ENCODE data around the gene SRSF7.
"Not testable (repeated sequence)": the region's sequence is repeated elsewhere in the genome, so short reads cannot be mapped to it uniquely, and the experiment has no call there.

The SRSF7 gene

DNA sequence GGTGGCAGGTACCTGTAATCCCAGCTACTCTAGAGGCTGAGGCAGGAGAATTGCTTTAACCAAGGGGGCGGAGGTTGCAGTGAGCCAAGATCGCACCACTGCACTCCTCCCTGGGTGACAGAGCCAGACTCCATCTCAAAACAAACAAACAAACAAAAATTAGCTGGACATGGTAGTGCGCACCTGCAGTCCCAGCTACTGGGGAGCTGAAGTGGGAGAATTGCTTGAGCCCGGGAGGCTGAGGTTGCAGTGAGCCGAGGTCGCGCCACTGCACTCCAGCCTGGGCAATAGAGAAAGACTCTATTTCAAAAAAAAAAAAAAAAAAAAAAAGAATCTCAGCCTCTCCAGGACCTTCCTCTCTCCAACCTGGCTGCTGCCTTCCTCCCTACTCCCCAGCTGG lies 20.1 kb downstream of the SRSF7 start:
- no peak for DNase-seq

DNA sequence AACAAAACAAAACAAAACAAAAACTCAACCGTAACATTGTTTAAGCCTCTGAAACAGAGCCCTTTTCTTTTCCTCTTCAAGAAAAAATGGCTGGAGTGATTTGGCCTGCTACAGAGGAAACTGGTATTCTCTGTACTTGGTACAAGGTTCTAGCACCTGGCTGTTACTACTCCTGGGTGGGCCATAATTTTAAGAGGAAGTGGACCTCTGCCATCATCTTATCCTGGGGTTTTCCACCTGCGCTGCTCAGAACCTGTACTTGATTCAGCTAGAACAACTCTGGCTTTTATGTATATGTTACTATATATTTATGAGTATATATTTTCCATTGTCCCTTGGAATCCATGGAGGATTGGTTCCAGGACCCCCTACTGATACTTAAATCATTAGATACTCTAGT lies 22.5 kb downstream of the SRSF7 start:
- DNase-seq, result no peak

- peak; percentile 32 for DNase-seq
Observed at GRCh38 chr2:38727661-38728060, 23.5 kb downstream of the SRSF7 start.

- no peak for DNase-seq
Observed at GRCh38 chr2:38723173-38723572, 28.0 kb downstream of the SRSF7 start.

DNA sequence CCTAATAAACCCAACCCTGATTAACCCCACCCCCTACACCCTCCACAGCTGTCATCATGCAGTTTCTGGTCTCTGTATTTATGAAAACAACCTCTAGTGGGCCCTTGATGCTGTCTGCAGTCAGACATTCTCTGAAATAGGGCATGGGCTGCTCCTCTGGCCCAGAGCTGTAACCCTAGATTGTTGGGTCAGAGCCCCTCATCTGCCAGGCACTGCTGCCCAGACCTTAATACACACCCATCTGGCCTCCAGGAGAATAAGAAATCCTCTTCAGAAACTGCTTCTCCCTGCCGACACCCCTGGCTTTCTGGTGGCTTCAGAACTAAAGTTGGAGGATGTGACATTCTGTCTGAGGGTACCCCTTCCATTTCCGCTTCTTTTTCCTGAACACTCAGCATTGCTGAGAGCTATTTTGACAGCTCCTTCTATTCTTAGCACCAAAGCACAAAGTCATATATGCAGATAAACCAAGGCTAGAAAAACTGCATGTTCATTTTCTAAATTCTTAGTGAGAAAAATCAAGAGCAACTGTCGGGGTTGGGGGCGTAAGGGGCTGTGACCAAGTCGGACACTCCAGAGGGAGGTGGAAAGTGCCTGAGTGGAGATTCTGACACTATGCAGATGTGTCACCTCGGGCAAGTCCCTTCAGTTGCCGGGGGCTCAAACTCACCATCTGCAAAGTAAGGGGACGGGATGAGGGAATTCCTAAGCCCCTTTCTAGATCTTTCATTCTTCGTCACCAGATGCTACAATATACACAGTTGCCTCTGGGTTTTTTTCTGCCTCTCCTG lies 28.7 kb downstream of the SRSF7 start:
- peak; percentile 14 for DNase-seq

GRCh38 chr2:38720613-38721241 lies 30.4 kb downstream of the SRSF7 start:
- DNase-seq, result peak; percentile 59

- no peak for DNase-seq
Observed at GRCh38 chr2:38719706-38720105, 31.5 kb downstream of the SRSF7 start.

DNA sequence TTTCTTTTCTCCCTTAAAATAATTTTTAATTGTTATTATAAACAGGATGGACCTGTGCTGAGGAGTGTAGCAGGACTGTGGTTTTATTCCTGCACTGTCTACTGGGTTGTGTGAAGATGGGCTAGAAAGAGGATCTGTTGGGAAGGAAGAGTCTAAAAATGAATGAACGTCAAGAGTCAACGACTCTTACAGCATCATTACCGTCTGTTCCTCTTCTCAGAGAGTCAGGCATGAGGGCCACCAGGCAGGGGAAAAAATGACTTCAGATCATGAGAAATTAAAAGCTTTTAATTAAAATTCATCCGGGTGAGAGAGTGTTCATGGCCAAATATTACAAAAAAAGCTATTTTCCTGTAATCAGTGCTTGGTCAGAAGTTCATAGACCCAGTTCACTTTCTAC lies 32.6 kb downstream of the SRSF7 start:
- peak; percentile 17 for DNase-seq

DNA sequence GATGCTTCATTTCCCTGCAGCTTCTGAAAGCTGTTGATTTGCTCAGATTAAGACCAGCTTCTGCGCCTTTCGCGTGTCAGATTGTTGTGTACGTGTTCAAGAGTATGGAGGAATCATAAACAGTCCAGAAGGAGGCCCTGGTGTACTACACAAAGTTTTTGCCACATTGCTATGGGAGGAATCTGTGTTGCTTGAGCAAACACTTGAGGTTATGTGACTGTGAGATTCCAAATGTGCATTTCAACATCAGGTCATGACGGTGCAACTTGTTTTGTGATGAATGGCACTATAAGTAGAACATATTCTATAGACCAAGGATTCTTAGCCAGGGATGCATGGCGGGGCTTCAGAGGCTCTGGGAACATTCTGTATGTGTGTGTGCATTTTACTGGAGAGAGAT lies 35.0 kb downstream of the SRSF7 start:
- peak; percentile 8 for DNase-seq

GRCh38 chr2:38714941-38715340 lies 36.2 kb downstream of the SRSF7 start:
- DNase-seq, result peak; percentile 50

DNA sequence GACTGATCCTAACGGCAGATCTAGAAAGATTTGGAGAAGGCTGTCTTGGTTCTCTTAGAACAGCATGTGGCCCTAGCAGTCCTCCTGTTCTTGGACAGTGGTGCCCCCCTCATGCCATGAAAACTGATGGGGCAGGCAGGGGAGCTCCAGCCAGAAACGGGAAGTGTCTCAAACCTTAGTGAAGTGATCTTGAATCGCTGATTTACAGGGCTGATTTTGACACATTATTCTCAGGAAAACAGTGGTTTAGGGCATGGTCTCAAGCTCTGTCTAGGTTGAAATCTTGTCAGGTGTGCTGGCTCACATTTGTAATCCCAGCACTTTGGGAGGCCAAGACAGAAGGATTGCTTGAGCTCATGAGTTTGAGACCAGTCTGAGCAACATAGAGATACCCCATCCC lies 37.8 kb downstream of the SRSF7 start:
- no peak for DNase-seq

DNA sequence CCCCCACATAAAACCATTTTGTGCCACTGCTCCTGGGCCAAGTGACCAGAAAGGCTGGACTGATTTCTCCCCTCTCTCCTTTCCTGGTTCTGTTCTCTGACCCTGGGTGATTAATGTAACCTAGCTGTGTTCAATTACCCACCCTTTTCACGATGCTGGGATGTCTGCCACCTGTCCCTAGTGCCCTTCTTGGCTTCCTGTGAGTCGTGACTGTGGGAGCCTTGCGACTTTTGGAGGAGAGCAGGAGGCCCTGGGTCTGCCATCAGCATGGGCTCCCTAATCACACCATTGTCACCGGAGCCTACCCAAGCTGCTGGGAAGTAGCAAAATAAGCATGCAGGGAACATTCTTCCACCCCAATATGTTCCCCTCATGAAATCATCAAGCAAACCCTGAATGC lies 38.3 kb downstream of the SRSF7 start:
- DNase-seq, result no peak

- no peak for DNase-seq
Observed at GRCh38 chr2:38712413-38712812, 38.7 kb downstream of the SRSF7 start.

- DNase-seq, result no peak
Observed at GRCh38 chr2:38711558-38711957, 39.6 kb downstream of the SRSF7 start.

GRCh38 chr2:38709567-38710194 lies 41.5 kb downstream of the SRSF7 start:
- DNase-seq, result no peak

GRCh38 chr2:38708900-38709566 lies 42.1 kb downstream of the SRSF7 start:
- no peak for DNase-seq

DNA sequence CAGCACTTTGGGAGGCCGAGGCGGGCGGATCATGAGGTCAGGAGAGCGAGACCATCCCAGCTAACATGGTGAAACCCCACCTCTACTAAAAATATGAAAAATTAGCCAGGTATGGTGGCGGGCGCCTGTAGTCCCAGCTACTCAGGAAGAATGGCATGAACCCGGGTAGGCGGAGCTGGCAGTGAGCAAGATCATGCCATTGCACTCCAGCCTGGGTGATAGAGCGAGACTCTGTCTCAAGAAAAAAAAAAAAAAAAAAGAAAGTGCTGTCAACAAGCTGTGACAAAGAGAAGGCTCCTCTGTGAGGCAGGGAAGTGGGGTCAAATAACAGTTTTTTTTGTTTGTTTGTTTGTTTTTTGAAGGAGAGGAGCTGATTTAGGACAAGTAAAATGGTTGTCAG lies 42.7 kb downstream of the SRSF7 start:
- not testable (repeated sequence) for DNase-seq

- no peak for DNase-seq
Observed at GRCh38 chr2:38706846-38707345, 44.3 kb downstream of the SRSF7 start.

DNA sequence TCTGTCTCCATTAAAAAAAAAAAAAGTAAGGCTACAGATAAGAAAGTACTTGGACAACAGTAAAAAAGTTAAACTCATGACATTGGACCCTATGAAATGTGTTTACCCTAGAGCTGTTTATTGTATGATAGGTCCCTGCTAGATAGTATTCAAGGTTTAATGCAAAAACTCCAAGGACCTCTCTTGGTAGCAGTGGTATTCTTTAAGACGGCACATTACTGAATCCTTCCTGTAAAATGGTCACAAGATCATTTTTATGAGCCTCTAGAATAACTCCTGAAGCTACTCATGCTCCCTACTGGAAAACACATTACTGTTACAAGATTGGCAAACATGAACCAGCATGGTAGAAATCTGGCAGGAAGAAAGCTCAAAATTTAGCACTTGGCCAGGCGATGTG lies 46.5 kb downstream of the SRSF7 start:
- no peak for DNase-seq

DNA sequence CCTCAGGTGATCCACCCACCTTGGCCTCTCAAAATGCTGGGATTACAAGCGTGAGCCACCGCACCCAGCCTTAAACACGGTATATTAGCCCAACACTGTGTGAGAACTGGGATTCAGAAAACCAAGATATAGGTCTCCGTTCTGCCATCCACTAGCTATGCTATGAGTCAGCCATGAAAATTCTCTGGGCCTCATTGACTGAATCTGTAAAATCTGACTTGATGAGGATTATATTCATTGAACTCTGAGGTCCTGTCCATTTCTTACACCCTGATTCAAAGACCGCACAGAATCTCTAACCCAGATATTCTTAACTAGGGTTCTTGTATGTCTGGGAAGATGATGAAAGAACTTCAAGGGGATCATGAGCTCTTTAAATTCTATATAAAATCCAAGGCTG lies 47.8 kb downstream of the SRSF7 start:
- not testable (repeated sequence) for DNase-seq

GRCh38 chr2:38702413-38702812 lies 48.7 kb downstream of the SRSF7 start:
- no peak for DNase-seq

GRCh38 chr2:38701542-38701941 lies 49.6 kb downstream of the SRSF7 start:
- no peak for DNase-seq

DNA sequence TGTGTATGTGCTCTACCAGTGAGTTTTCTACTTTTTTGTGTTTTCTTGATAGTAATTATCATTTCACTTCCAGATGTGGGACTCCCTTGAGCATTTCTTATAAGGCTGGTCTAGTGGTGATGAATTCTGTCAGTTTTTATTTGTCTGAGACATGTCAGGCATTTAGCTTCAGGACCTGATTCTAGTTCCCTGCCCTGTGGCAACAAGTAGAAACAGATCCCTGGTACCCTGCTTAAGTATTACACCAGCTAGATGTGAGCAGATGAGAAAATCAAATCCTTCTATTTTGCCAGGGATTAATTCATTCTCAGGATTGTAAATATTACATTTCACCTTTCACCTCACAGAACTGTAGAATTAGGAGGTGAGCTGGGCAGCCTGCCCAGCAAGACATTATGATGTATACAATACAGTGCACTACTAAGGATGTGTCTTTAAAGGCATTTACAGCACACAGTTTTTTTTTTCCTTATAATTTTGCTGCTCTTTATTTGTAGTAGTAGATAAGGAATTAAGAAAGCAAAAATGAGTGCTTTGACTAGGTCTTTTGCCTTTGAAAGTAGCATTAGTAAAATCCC lies 50.2 kb downstream of the SRSF7 start:
- no peak for DNase-seq
